CD4-positive, alpha-beta T cell treated with Interleukin-15 for 4 hours (primary cell): Measurements from ENCODE around the gene SHISA2.

Source experiments
- DNase-seq: peaks from one replicate; pipeline ENCODE4 v3.0.0-alpha.2; 2020; ENCODE audit warnings: low spot score

Gene SHISA2

GRCh38 chr13:26047040-26047439, 4.8 kb downstream of the SHISA2 start:
- DNase-seq = no peak

- no peak for DNase-seq
Observed at GRCh38 chr13:26046639-26047038, 5.2 kb downstream of the SHISA2 start.

GRCh38 chr13:26045142-26045541, 6.7 kb downstream of the SHISA2 start:
- DNase-seq = no peak

GRCh38 chr13:26042785-26043184, 9.0 kb downstream of the SHISA2 start:
- no peak for DNase-seq

- DNase-seq = no peak
Observed at GRCh38 chr13:26041444-26041843, 10.4 kb downstream of the SHISA2 start.

GRCh38 chr13:26038931-26039475, 12.8 kb downstream of the SHISA2 start:
- no peak for DNase-seq

GRCh38 chr13:26037302-26037701, 14.5 kb downstream of the SHISA2 start:
- DNase-seq = peak; percentile 16

- DNase-seq = no peak
Observed at GRCh38 chr13:26036383-26036782, 15.4 kb downstream of the SHISA2 start.

- no peak for DNase-seq
Observed at GRCh38 chr13:26034018-26034417, 17.8 kb downstream of the SHISA2 start.

GRCh38 chr13:26030331-26030730, 21.5 kb downstream of the SHISA2 start:
- no peak for DNase-seq

- no peak for DNase-seq
Observed at GRCh38 chr13:26029581-26030136, 22.2 kb downstream of the SHISA2 start.

- DNase-seq = no peak
Observed at GRCh38 chr13:26026211-26026610, 25.6 kb downstream of the SHISA2 start.

GRCh38 chr13:26025771-26026170, 26.0 kb downstream of the SHISA2 start:
- no peak for DNase-seq

GRCh38 chr13:26025196-26025595, 26.6 kb downstream of the SHISA2 start:
- no peak for DNase-seq

- DNase-seq = no peak
Observed at GRCh38 chr13:26024558-26024957, 27.3 kb downstream of the SHISA2 start.

GRCh38 chr13:26022538-26023292, 29.1 kb downstream of the SHISA2 start:
- DNase-seq = no peak

GRCh38 chr13:26021956-26022355, 29.9 kb downstream of the SHISA2 start:
- no peak for DNase-seq

GRCh38 chr13:26021516-26021915, 30.3 kb downstream of the SHISA2 start:
- no peak for DNase-seq

GRCh38 chr13:26020891-26021290, 30.9 kb downstream of the SHISA2 start:
- no peak for DNase-seq

GRCh38 chr13:26019881-26020870, 31.6 kb downstream of the SHISA2 start:
- DNase-seq = no peak

GRCh38 chr13:26019251-26019650, 32.6 kb downstream of the SHISA2 start:
- no peak for DNase-seq

- no peak for DNase-seq
Observed at GRCh38 chr13:26017932-26018665, 33.7 kb downstream of the SHISA2 start.
